NCI-H1105 treated with DMSO at 0.1 percent for 48 hours (cell line): Measurements from ENCODE around the gene JUND.
A peak's percentile ranks its signal among the peaks of the same experiment; 100 is the strongest.

Source experiments
- DNase-seq: peaks from one replicate; lab custom pipeline; 2025; lab: John Stamatoyannopoulos, UW

The JUND gene

GRCh38 chr19:18308051-18308947, 26.9 kb upstream of the JUND start:
- DNase-seq, result no peak

- no peak for DNase-seq
Measured at GRCh38 chr19:18307271-18307681, 25.9 kb upstream of the JUND start.

GRCh38 chr19:18306888-18307260, 25.5 kb upstream of the JUND start:
- DNase-seq, result no peak

GRCh38 chr19:18306209-18306887, 24.9 kb upstream of the JUND start:
- no peak for DNase-seq

- no peak for DNase-seq
Measured at GRCh38 chr19:18304458-18305310, 23.3 kb upstream of the JUND start.

GRCh38 chr19:18304208-18304457, 22.7 kb upstream of the JUND start:
- DNase-seq, result no peak

- no peak for DNase-seq
Measured at GRCh38 chr19:18301718-18302111, 20.3 kb upstream of the JUND start.

GRCh38 chr19:18300930-18301717, 19.7 kb upstream of the JUND start:
- DNase-seq, result no peak

- DNase-seq, result no peak
Measured at GRCh38 chr19:18299654-18300053, 18.2 kb upstream of the JUND start.

- no peak for DNase-seq
Measured at GRCh38 chr19:18298601-18299000, 17.2 kb upstream of the JUND start.

GRCh38 chr19:18297308-18297707, 15.9 kb upstream of the JUND start:
- no peak for DNase-seq

GRCh38 chr19:18295034-18295451, 13.6 kb upstream of the JUND start:
- no peak for DNase-seq

- peak; percentile 48 for DNase-seq
Measured at GRCh38 chr19:18294467-18294864, 13.0 kb upstream of the JUND start.

GRCh38 chr19:18293642-18294466, 12.4 kb upstream of the JUND start:
- no peak for DNase-seq

GRCh38 chr19:18292810-18293641, 11.6 kb upstream of the JUND start:
- DNase-seq, result peak; percentile 11

GRCh38 chr19:18292462-18292809, 11.0 kb upstream of the JUND start:
- DNase-seq, result no peak

GRCh38 chr19:18291590-18292461, 10.4 kb upstream of the JUND start:
- DNase-seq, result peak; percentile 11

GRCh38 chr19:18291019-18291524, 9.7 kb upstream of the JUND start:
- no peak for DNase-seq
